Measurements from ENCODE around the gene ZNF473. TPM values are rescaled to one million over a fixed set of nuclear protein-coding genes. Genes with fewer than 3 reads are reported as not detected.

The ZNF473 gene
- polyA plus RNA-seq, 1 donor (not counting 4 experiments of a cell fraction or from before 2014, with no cell fraction given), result 7.7 TPM

- Histone ChIP-seq H3K79me2 (ENCODE audit: control insufficient read depth, insufficient read depth, low read length) (no peaks in the 10 kb centered on the region), H3K36me3 (ENCODE audit: control insufficient read depth in 2 of 2, extremely low read depth in 1 of 2, insufficient read depth in 2 of 2, low read length in 2 of 2) (no peaks in the 10 kb centered on the region), H3K9me1 (ENCODE audit: control insufficient read depth, extremely low read depth, insufficient read depth, low read length) (no peaks in the 10 kb centered on the region), H3K4me3 (ENCODE audit: control insufficient read depth in 2 of 3, extremely low read depth in 1 of 3, insufficient read depth in 2 of 3, low read depth in 1 of 3, low read length in 3 of 3) (no peak overlapping the region), H3K4me1 (ENCODE audit: control insufficient read depth, extremely low read depth, insufficient read depth, low read length) (no peaks in the 10 kb centered on the region), H2AFZ (ENCODE audit: control insufficient read depth, low read length) (no peak overlapping the region), H3K9ac (ENCODE audit: control insufficient read depth, extremely low read depth, insufficient read depth, low read length) (no peak overlapping the region), H3K27ac (ENCODE audit: control insufficient read depth, insufficient read depth, low read length) (no peak overlapping the region), H3K4me2 (ENCODE audit: control insufficient read depth, extremely low read depth, insufficient read depth, low read depth, low read length) (no peak overlapping the region), H4K20me1 (ENCODE audit: control insufficient read depth, extremely low read depth, insufficient read depth, low read length) (no peaks in the 10 kb centered on the region), H3K27me3 (ENCODE audit: control insufficient read depth, extremely low read depth, insufficient read depth, low read length) (no peaks in the 10 kb centered on the region), H3K9me3 (ENCODE audit: control insufficient read depth, low read depth, low read length) (no peaks in the 10 kb centered on the region)
- FAIRE-seq (no peak), DNase-seq (ENCODE audit: low read depth, low spot score) (no peak)
- TF ChIP-seq EZH2 (IDR thresholded peaks at IDR 0.05; ENCODE audit: low read length) (no peak), CTCF (optimal IDR thresholded peaks at IDR 0.05 in 1 of 3, IDR thresholded peaks at IDR 0.05 in 1 of 3, conservative IDR thresholded peaks at IDR 0.05 in 1 of 3; ENCODE audit: extremely low read depth in 1 of 3, insufficient read depth in 2 of 3, low read length in 3 of 3) (no peak)
- dilution Hi-C loops (cut with MboI; ENCODE audit: extremely low pct_ligation_motif_present, low sequenced_read_pairs), result no loop called here
Observed at GRCh38 chr19:49978324-49978723, 47.5 kb upstream of the ZNF473 start.

GRCh38 chr19:49981603-49982593, 43.9 kb upstream of the ZNF473 start:
- dilution Hi-C loops (cut with MboI; ENCODE audit: extremely low pct_ligation_motif_present, low sequenced_read_pairs), result no loop called here
- no peak for TF ChIP-seq CTCF (optimal IDR thresholded peaks at IDR 0.05 in 1 of 3, IDR thresholded peaks at IDR 0.05 in 1 of 3, conservative IDR thresholded peaks at IDR 0.05 in 1 of 3; ENCODE audit: extremely low read depth in 1 of 3, insufficient read depth in 2 of 3, low read length in 3 of 3)
- peaks cover 4 to 10% of the 10 kb centered on the region in 2 experiments for H3K36me3 ChIP-seq (ENCODE audit: control insufficient read depth in 2 of 2, extremely low read depth in 1 of 2, insufficient read depth in 2 of 2, low read length in 2 of 2)

More at GRCh38 chr19:49981603-49982593, 43.9 kb upstream of the ZNF473 start:
- Histone ChIP-seq H3K9me3 (ENCODE audit: control insufficient read depth, low read depth, low read length) (no peaks in the 10 kb centered on the region), H2AFZ (ENCODE audit: control insufficient read depth, low read length) (no peak overlapping the region), H3K9ac (ENCODE audit: control insufficient read depth, extremely low read depth, insufficient read depth, low read length) (no peak overlapping the region), H3K27me3 (ENCODE audit: control insufficient read depth, extremely low read depth, insufficient read depth, low read length) (no peaks in the 10 kb centered on the region), H3K4me3 (ENCODE audit: control insufficient read depth in 2 of 3, extremely low read depth in 1 of 3, insufficient read depth in 2 of 3, low read depth in 1 of 3, low read length in 3 of 3) (no peak overlapping the region), H3K27ac (ENCODE audit: control insufficient read depth, insufficient read depth, low read length) (no peak overlapping the region), H3K4me1 (ENCODE audit: control insufficient read depth, extremely low read depth, insufficient read depth, low read length) (no peaks in the 10 kb centered on the region), H3K4me2 (ENCODE audit: control insufficient read depth, extremely low read depth, insufficient read depth, low read depth, low read length) (no peak overlapping the region), H3K9me1 (ENCODE audit: control insufficient read depth, extremely low read depth, insufficient read depth, low read length) (no peaks in the 10 kb centered on the region), H4K20me1 (ENCODE audit: control insufficient read depth, extremely low read depth, insufficient read depth, low read length) (peaks cover 11% of the 10 kb centered on the region), H3K79me2 (ENCODE audit: control insufficient read depth, insufficient read depth, low read length) (no peaks in the 10 kb centered on the region)
- FAIRE-seq, result no peak
- no peak for DNase-seq (ENCODE audit: low read depth, low spot score)

All from keratinocyte (primary cell).